SU-DHL-6 (cell line): ENCODE data around the gene BCAS1.

Source experiments
- H2AFZ ChIP-seq: fragments of 200-600 bp; sonication (generic); 2 replicates; pipeline ENCODE4 v1.6.1; 2014; ENCODE audit warnings: low read depth, mild to moderate bottlenecking, moderate library complexity, mixed read lengths, antibody characterized with exemption, low read length; ENCODE audit not compliant: severe bottlenecking
- H3F3A ChIP-seq: fragments of 200-600 bp; shearing (Covaris generic); 2 replicates; pipeline ENCODE4 v1.6.0; 2016; ENCODE audit warnings: antibody characterized with exemption, mild to moderate bottlenecking; ENCODE audit not compliant: insufficient read depth
- H3K27ac ChIP-seq: fragments of 200-600 bp; sonication (generic); 2 replicates; pipeline ENCODE4 v1.5.1; 2016; ENCODE audit warnings: low read depth, mild to moderate bottlenecking, low read length, moderate library complexity, mixed read lengths
- H3K27me3 ChIP-seq: fragments of 200-600 bp; sonication (generic), shearing (Covaris generic); 2 replicates; pipeline ENCODE4 v1.6.0; 2014; ENCODE audit warnings: mild to moderate bottlenecking, low read length
- H3K36me3 ChIP-seq: fragments of 200-600 bp; sonication (generic); 2 replicates; pipeline ENCODE4 v1.6.1; 2014; ENCODE audit warnings: mild to moderate bottlenecking, low read length, mixed read lengths
- H3K4me2 ChIP-seq: fragments of 300-600, 200-600 bp; shearing (Covaris generic), sonication (generic); 2 replicates; pipeline ENCODE4 v1.6.0; 2014; ENCODE audit warnings: low read length, low read depth, mild to moderate bottlenecking; ENCODE audit not compliant: poor library complexity, severe bottlenecking
- H3K4me3 ChIP-seq: fragments of 200-600 bp; sonication (generic); 2 replicates; pipeline ENCODE4 v1.5.1; 2014; ENCODE audit warnings: antibody characterized with exemption, low read length, mild to moderate bottlenecking, mixed read lengths; ENCODE audit not compliant: insufficient read depth, poor library complexity, severe bottlenecking
- H3K79me2 ChIP-seq: fragments of 200-600 bp; sonication (generic); 2 replicates; pipeline ENCODE4 v1.6.1; 2014; ENCODE audit warnings: mild to moderate bottlenecking, low read length, moderate library complexity; ENCODE audit not compliant: insufficient read depth
- H3K9ac ChIP-seq: fragments of 200-600 bp; sonication (generic); 2 replicates; pipeline ENCODE4 v1.7.0; 2014; ENCODE audit warnings: mild to moderate bottlenecking, low read length
- H3K9me2 ChIP-seq: fragments of 200-600 bp; sonication (generic); replicated peaks from 2 replicates; pipeline ENCODE4 v1.6.1; 2014; ENCODE audit warnings: low read length; ENCODE audit not compliant: insufficient read depth
- H3K9me3 ChIP-seq: fragments of 200-600 bp; sonication (generic); 2 replicates; pipeline ENCODE4 v1.6.1; 2014; ENCODE audit warnings: low read length, mixed read lengths; ENCODE audit not compliant: insufficient read depth
- H4K20me1 ChIP-seq: fragments of 200-600 bp; sonication (generic); 2 replicates; pipeline ENCODE4 v1.6.1; 2014; ENCODE audit warnings: low read depth, mild to moderate bottlenecking, antibody characterized with exemption, low read length, moderate library complexity, mixed read lengths
- EZH2phosphoT487 ChIP-seq: fragments of 200-600 bp; sonication (generic), shearing (Covaris generic); conservative IDR thresholded peaks from 2 replicates; pipeline ENCODE4 v1.6.1; 2018; ENCODE audit warnings: mild to moderate bottlenecking, antibody characterized with exemption, low read length, moderate library complexity, mixed read lengths
- TF ChIP-seq, protein P1 (sequence below): fragments of 200-600 bp; sonication (generic); IDR thresholded peaks from one replicate; pipeline ENCODE4 v1.5.1; 2017; ENCODE audit warnings: antibody characterized with exemption, mild to moderate bottlenecking, low read length, moderate library complexity; ENCODE audit not compliant: insufficient read depth, poor library complexity, severe bottlenecking

Gene BCAS1

DNA sequence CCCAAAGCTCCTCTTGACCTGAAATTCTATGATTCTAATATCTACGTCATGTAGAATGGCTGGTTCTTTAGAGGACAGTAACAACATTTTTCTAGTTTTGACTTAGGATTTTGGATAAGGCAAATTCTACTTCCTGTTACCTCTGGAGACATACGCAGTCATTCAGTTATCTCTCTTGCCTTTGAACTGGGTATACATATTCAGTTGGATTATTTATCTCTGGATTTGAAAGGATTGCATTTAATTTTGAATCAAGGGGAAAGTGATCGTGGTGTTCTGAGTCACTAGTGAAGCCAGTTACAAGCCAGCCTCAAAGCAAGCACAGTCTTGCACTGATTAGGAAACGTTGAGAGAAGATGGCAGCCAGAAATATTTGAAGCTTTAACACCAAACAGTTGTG is 35.3 kb upstream of the BCAS1 start:
- H3K4me3 ChIP-seq = no peak overlapping the region
- no peak overlapping the region for H3K4me2 ChIP-seq
- TF ChIP-seq, protein P1, sequence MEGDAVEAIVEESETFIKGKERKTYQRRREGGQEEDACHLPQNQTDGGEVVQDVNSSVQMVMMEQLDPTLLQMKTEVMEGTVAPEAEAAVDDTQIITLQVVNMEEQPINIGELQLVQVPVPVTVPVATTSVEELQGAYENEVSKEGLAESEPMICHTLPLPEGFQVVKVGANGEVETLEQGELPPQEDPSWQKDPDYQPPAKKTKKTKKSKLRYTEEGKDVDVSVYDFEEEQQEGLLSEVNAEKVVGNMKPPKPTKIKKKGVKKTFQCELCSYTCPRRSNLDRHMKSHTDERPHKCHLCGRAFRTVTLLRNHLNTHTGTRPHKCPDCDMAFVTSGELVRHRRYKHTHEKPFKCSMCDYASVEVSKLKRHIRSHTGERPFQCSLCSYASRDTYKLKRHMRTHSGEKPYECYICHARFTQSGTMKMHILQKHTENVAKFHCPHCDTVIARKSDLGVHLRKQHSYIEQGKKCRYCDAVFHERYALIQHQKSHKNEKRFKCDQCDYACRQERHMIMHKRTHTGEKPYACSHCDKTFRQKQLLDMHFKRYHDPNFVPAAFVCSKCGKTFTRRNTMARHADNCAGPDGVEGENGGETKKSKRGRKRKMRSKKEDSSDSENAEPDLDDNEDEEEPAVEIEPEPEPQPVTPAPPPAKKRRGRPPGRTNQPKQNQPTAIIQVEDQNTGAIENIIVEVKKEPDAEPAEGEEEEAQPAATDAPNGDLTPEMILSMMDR = no peak
- no peak for TF ChIP-seq EZH2phosphoT487
- no peaks in the 10 kb centered on the region for H3K27me3 ChIP-seq
- H3F3A ChIP-seq = no peaks in the 10 kb centered on the region
- H3K36me3 ChIP-seq = no peaks in the 10 kb centered on the region
- no peaks in the 10 kb centered on the region for H3K9me3 ChIP-seq
- H3K9me2 ChIP-seq = no peaks in the 10 kb centered on the region
- H3K79me2 ChIP-seq = no peaks in the 10 kb centered on the region
- no peak overlapping the region for H2AFZ ChIP-seq
- H4K20me1 ChIP-seq = no peaks in the 10 kb centered on the region
- H3K27ac ChIP-seq = no peak overlapping the region
- no peak overlapping the region for H3K9ac ChIP-seq

DNA sequence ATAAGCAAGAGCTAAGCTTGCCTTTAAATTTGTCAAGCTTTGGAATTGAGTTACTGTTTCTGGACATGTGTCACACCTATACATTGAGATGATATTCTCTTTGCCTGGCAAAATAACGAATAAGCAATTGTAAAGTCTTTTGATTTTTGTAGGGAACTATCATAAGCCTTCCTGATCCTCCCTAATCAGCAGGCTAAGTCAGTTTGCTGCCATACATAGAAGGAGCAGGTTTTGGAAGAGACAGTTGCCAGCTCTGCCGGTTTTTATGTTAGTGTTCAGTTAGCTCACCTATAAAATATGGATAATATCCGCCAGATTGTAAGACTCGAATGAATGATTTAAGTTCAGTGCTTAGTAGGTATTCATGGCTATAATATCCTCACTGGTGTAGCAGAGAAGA is 34.4 kb upstream of the BCAS1 start:
- Histone ChIP-seq H3K27me3 (no peaks in the 10 kb centered on the region), H3K4me3 (no peak overlapping the region), H3K4me2 (no peak overlapping the region), H3K79me2 (no peaks in the 10 kb centered on the region), H3K9me3 (no peaks in the 10 kb centered on the region), H3K9me2 (no peaks in the 10 kb centered on the region), H3K27ac (no peak overlapping the region), H3K9ac (no peak overlapping the region), H4K20me1 (no peaks in the 10 kb centered on the region), H3F3A (no peaks in the 10 kb centered on the region), H2AFZ (no peak overlapping the region), H3K36me3 (no peaks in the 10 kb centered on the region)
- TF ChIP-seq, protein P1 = no peak
- no peak for TF ChIP-seq EZH2phosphoT487

DNA sequence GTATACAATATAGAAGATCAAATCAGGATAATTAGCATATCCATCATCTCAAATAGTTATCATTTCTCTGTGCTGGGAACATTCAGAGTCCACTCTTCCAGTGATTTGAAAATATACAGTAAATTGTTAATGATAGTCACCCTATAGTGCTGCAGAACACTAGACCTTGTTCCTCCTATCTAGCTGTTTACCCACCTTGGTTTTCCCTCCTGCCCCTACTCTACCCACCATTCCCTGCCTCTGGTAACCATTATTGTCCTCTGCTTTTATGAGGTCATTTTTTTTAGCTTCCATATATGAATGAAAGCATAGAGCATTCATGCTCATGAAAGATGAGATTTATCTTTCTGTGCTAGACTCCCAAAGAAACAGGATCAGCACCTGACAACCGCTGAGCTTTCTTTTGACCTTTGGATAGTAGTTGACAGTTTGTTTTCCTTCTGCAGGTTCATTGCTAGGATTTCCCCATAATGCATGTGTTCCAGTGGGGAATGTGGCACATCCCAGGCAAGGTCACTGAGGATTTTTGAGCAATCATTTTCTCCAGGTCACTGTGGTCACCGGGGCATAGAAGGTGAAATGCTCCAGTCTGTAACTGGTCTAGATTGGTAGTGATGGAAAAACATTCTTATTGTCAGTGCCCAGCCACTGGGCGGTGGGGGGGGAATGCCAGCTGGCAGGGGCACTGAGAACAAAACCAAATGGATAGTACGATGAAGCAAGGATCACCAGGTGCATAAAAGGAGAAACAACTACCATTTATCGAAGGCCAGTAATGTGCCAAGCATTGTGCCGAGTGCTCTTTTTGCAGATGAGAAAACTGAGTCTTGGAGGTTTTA is 33.6 kb upstream of the BCAS1 start:
- H3K36me3 ChIP-seq = no peaks in the 10 kb centered on the region
- no peak overlapping the region for H2AFZ ChIP-seq
- H3K79me2 ChIP-seq = no peaks in the 10 kb centered on the region
- TF ChIP-seq EZH2phosphoT487 = no peak
- TF ChIP-seq, protein P1 = no peak
- H3K9me3 ChIP-seq = no peaks in the 10 kb centered on the region
- no peak overlapping the region for H3K4me2 ChIP-seq
- H4K20me1 ChIP-seq = no peaks in the 10 kb centered on the region
- H3K4me3 ChIP-seq = no peak overlapping the region
- no peaks in the 10 kb centered on the region for H3K9me2 ChIP-seq
- no peaks in the 10 kb centered on the region for H3K27me3 ChIP-seq
- H3K9ac ChIP-seq = no peak overlapping the region
- H3F3A ChIP-seq = no peaks in the 10 kb centered on the region
- H3K27ac ChIP-seq = no peak overlapping the region
